ENCODE results near the gene APBB1. TPM values are rescaled to one million over a fixed set of nuclear protein-coding genes. Genes with fewer than 3 reads are reported as not detected.

APBB1 gene
- total RNA-seq, 1 donor from 2014 or later = 34.5 TPM

GRCh38 chr11:6411594-6412031 is 7.3 kb downstream of the APBB1 start:
- no peaks in the 10 kb centered on the region for H3K27me3 Mint-ChIP-seq (ENCODE audit: low read depth)
- no peak for DNase-seq (ENCODE audit: low spot score)
- TF ChIP-seq, protein P1, sequence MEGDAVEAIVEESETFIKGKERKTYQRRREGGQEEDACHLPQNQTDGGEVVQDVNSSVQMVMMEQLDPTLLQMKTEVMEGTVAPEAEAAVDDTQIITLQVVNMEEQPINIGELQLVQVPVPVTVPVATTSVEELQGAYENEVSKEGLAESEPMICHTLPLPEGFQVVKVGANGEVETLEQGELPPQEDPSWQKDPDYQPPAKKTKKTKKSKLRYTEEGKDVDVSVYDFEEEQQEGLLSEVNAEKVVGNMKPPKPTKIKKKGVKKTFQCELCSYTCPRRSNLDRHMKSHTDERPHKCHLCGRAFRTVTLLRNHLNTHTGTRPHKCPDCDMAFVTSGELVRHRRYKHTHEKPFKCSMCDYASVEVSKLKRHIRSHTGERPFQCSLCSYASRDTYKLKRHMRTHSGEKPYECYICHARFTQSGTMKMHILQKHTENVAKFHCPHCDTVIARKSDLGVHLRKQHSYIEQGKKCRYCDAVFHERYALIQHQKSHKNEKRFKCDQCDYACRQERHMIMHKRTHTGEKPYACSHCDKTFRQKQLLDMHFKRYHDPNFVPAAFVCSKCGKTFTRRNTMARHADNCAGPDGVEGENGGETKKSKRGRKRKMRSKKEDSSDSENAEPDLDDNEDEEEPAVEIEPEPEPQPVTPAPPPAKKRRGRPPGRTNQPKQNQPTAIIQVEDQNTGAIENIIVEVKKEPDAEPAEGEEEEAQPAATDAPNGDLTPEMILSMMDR (IDR thresholded peaks at IDR 0.05) = no peak
- H3K27ac Mint-ChIP-seq (ENCODE audit: unreplicated experiment) = no peak overlapping the region
- no peak overlapping the region for H3K4me3 Mint-ChIP-seq (ENCODE audit: unreplicated experiment)
- no peaks in the 10 kb centered on the region for H3K9me3 Mint-ChIP-seq (ENCODE audit: low read depth)
- no peaks in the 10 kb centered on the region for H3K4me1 Mint-ChIP-seq (ENCODE audit: low read depth)
- H3K36me3 Mint-ChIP-seq (ENCODE audit: low read depth) = peaks cover 9% of the 10 kb centered on the region

GRCh38 chr11:6410695-6411430 is 8.0 kb downstream of the APBB1 start:
- Mint-ChIP-seq H3K27me3 (ENCODE audit: low read depth) (no peaks in the 10 kb centered on the region), H3K4me3 (ENCODE audit: unreplicated experiment) (no peak overlapping the region), H3K36me3 (ENCODE audit: low read depth) (peaks cover 9% of the 10 kb centered on the region), H3K9me3 (ENCODE audit: low read depth) (no peaks in the 10 kb centered on the region), H3K27ac (ENCODE audit: unreplicated experiment) (no peak overlapping the region), H3K4me1 (ENCODE audit: low read depth) (no peaks in the 10 kb centered on the region)
- TF ChIP-seq, protein P1 (IDR thresholded peaks at IDR 0.05) = no peak
- DNase-seq (ENCODE audit: low spot score) = no peak

DNA sequence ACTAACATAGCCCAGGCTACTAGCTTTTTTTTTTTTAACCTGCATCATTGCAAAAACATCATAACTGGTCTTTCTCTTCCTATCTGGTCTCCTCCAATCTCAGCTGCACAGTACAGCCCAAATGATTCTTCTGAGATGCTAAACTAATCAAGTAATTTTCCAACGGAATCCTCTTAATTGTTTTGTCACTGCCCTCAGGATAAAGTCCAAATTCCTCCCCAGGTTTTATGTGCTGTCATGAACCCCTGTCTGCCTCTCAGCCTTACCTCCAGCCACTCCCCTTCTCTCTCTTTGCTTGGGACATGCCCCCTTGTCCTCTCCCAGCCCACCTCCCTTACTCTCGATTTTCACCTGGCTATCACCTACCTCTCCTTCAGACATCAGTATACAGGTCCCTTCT is 12.5 kb downstream of the APBB1 start:
- DNase-seq (ENCODE audit: low spot score) = no peak
- Mint-ChIP-seq H3K4me3 (ENCODE audit: unreplicated experiment) (no peak overlapping the region), H3K36me3 (ENCODE audit: low read depth) (peaks cover 12% of the 10 kb centered on the region), H3K9me3 (ENCODE audit: low read depth) (no peaks in the 10 kb centered on the region), H3K4me1 (ENCODE audit: low read depth) (no peaks in the 10 kb centered on the region), H3K27me3 (ENCODE audit: low read depth) (no peaks in the 10 kb centered on the region), H3K27ac (ENCODE audit: unreplicated experiment) (no peak overlapping the region)
- TF ChIP-seq, protein P1 (IDR thresholded peaks at IDR 0.05) = no peak

- Mint-ChIP-seq H3K27me3 (ENCODE audit: low read depth) (no peaks in the 10 kb centered on the region), H3K36me3 (ENCODE audit: low read depth) (peaks cover 12% of the 10 kb centered on the region), H3K27ac (ENCODE audit: unreplicated experiment) (no peak overlapping the region), H3K4me1 (ENCODE audit: low read depth) (no peaks in the 10 kb centered on the region), H3K9me3 (ENCODE audit: low read depth) (no peaks in the 10 kb centered on the region), H3K4me3 (ENCODE audit: unreplicated experiment) (no peak overlapping the region)
- TF ChIP-seq, protein P1 (IDR thresholded peaks at IDR 0.05) = no peak
- no peak for DNase-seq (ENCODE audit: low spot score)
Observed at GRCh38 chr11:6405846-6406245, 13.0 kb downstream of the APBB1 start.

DNA sequence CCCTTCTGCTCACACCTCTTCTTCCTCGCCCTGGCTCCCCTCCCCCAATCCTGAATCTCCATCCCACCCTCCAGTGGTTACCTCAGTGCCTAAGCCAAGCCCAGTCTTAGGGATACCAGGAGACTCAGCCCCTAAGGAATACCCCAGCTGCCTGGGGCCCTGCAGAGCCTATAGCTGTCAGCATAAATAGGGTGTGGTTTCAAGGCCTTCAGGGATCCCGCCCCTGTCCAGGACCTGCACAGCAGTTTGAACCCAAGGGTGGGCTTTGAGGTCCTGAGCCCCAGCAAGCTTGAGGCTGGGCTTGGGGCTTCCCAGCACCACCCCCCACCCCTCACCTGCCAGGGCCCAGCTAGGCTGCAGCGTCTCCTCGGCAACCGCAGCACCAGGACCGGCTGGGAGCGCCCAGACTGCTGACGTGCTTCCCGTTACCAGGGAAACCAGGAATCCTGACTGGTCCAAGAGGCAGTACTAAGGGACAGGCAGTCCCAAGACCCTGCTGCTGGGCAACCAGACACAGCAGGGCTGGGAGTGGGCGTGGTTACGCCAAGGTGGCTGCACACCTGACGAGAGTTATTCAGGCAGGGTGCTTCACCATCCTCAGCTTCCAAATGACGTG is 13.7 kb downstream of the APBB1 start:
- H3K27ac Mint-ChIP-seq (ENCODE audit: unreplicated experiment) = no peak overlapping the region
- DNase-seq (ENCODE audit: low spot score) = no peak
- H3K27me3 Mint-ChIP-seq (ENCODE audit: low read depth) = no peaks in the 10 kb centered on the region
- H3K4me3 Mint-ChIP-seq (ENCODE audit: unreplicated experiment) = no peak overlapping the region
- TF ChIP-seq, protein P1 (IDR thresholded peaks at IDR 0.05) = no peak
- H3K36me3 Mint-ChIP-seq (ENCODE audit: low read depth) = peaks cover 13% of the 10 kb centered on the region
- no peaks in the 10 kb centered on the region for H3K9me3 Mint-ChIP-seq (ENCODE audit: low read depth)
- no peaks in the 10 kb centered on the region for H3K4me1 Mint-ChIP-seq (ENCODE audit: low read depth)

Measured in chondrocyte (in vitro differentiated cells).